Measurements from ENCODE around the gene CCDC88B.

GRCh38 chr11:64298966-64299846, 40.8 kb upstream of the CCDC88B start:
- TF ChIP-seq CTCF (IDR thresholded peaks at IDR 0.05 in 4 of 5, conservative IDR thresholded peaks at IDR 0.05 in 1 of 5): no peak
- no peak for TF ChIP-seq POLR2A (IDR thresholded peaks at IDR 0.05)
